Measurements from ENCODE around the gene ARHGAP22.

Gene ARHGAP22

DNA sequence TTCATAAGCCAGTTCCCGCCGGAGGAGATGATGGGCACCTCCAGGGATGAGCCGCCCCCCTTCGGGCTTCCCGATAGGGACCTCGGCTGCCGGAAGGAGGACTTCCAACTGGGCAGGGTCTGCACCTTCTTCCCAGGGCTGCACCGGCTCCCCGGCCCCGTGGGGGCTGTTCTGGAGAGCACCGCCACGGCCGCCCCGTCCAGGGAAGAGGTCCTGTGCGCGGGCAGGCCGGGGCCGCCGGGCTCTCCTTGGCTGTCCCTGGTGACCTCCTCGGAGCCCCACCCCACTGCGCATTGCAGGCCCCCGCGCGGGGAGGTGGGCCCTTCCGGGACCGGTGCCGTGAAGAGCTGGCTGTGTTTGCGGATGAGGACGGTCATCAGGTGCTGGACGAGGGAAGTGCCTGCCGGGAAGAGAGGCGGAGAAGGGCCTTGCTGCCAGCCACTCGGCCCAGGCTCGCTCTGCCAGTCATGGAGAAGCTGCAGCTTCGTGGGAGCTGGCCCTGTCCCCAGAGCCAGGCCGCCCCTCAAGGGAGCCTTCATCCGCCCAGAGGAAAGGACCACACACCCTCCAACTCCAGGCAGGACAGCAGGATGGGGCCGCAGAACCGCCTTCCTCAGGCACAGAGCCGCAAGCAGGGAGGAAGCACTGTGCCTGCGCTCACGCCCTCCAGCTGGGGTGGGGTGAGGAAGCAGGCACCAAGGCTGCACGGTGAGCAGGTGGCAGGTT is 154.0 kb downstream of the ARHGAP22 start:
- H3K4me1 Mint-ChIP-seq, result no peaks in the 10 kb centered on the region
- no peak for ATAC-seq (replicated peaks)
- DNase-seq, result no peak
- no peak overlapping the region for H3K27ac Mint-ChIP-seq
- peaks cover 16 to 35% of the 10 kb centered on the region in 2 donors for H3K36me3 Mint-ChIP-seq
- H3K4me3 Mint-ChIP-seq, result no peak overlapping the region
- H3K27me3 Mint-ChIP-seq, result peaks cover 0 to 10% of the 10 kb centered on the region in 2 donors
- no peaks in the 10 kb centered on the region for H3K9me3 Mint-ChIP-seq

DNA sequence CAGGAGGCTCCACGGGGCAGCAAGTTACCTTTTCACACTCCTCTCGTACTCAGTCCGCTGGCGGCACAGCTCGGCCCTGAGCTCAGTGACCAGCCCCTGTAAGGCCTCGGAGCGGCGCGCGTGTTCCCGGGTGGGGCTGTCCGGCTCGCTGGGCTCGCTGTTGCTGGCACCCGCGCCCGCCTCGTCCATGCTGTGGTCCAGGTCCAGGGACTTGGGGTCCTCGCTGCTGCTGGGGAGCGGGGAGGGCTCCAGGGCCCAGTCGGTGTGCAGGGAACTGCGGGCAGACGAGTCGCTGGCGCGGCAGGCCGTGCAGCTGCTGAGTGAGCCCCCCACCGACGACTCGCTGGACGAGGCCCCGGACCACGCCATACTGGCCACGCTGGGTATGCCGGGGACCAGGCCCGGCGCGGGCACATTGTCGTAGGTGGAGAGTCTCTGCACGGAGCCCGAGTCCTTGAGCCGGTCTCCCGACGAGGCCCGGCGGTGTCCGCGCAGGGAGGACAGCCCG is 154.6 kb downstream of the ARHGAP22 start:
- H3K36me3 Mint-ChIP-seq, result peaks cover 16 to 35% of the 10 kb centered on the region in 2 donors
- H3K4me1 Mint-ChIP-seq, result no peaks in the 10 kb centered on the region
- H3K27me3 Mint-ChIP-seq, result peaks cover 0 to 10% of the 10 kb centered on the region in 2 donors
- ATAC-seq (replicated peaks), result no peak
- no peak overlapping the region for H3K27ac Mint-ChIP-seq
- DNase-seq, result no peak
- no peaks in the 10 kb centered on the region for H3K9me3 Mint-ChIP-seq
- H3K4me3 Mint-ChIP-seq, result no peak overlapping the region

DNA sequence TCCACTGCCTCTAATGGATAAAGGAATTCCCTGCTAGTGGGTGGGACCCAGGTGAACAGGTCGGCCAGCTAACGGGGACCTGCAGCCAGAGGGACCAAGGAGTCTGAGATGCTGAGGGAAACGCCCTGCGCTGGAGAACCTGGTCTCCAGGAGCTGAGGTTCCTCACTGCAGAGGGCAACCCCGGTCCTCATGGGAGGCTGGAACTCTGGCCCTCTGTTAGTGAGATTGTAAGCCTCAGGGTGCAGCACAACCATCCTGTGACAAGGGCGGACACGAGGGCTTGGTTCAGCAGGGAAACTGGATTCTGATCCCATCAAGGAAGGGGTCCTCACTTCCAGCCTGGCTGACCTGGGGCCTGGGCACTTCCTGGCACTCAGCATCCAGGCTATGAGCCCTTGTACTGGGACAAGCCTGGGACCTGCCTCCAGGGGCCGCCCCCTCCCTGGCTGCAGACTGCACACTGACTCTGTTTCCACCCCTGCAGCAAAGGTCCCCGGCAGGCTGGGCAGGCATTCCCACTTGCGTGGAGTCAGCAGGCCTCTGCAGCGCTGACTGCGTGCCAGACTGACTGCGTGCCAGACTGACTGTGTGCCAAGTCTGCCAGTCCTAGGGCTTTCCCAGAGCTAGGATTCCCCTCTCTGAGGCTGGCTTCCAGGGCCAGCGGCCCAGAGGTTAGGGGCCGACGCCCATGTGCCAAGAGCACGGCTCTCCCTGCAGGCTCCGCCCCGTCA is 155.2 kb downstream of the ARHGAP22 start:
- Mint-ChIP-seq H3K27me3 (peaks cover 0 to 10% of the 10 kb centered on the region in 2 donors), H3K27ac (no peak overlapping the region), H3K36me3 (peaks cover 16 to 35% of the 10 kb centered on the region in 2 donors), H3K4me3 (no peak overlapping the region), H3K9me3 (no peaks in the 10 kb centered on the region), H3K4me1 (no peaks in the 10 kb centered on the region)
- DNase-seq (no peak), ATAC-seq (replicated peaks) (no peak)

DNA sequence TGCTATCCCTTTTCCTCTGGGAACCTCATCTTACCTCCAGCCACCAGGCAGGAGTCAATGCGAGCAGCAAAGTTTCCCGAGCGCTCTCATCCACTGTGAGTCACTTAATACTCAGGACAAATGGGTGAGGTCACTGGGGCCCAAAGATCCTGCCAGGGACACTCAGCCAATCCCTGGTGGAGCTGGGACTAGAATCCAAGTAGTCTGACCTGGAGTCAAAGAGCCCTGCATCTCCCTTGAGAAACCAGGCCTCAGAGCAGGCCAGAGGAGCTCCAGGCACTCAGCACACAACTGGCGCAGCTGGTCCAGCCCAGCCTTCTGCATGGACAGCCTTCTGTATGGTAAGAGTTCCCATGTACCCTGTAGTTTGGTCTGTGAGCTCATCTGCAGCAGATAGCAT is 156.1 kb downstream of the ARHGAP22 start:
- H3K36me3 Mint-ChIP-seq, result peaks cover 16 to 33% of the 10 kb centered on the region in 2 donors
- DNase-seq, result no peak
- ATAC-seq (replicated peaks), result no peak
- H3K27me3 Mint-ChIP-seq, result peaks cover 0 to 10% of the 10 kb centered on the region in 2 donors
- H3K9me3 Mint-ChIP-seq, result no peaks in the 10 kb centered on the region
- H3K4me3 Mint-ChIP-seq, result no peak overlapping the region
- H3K4me1 Mint-ChIP-seq, result no peaks in the 10 kb centered on the region
- H3K27ac Mint-ChIP-seq, result no peak overlapping the region

DNA sequence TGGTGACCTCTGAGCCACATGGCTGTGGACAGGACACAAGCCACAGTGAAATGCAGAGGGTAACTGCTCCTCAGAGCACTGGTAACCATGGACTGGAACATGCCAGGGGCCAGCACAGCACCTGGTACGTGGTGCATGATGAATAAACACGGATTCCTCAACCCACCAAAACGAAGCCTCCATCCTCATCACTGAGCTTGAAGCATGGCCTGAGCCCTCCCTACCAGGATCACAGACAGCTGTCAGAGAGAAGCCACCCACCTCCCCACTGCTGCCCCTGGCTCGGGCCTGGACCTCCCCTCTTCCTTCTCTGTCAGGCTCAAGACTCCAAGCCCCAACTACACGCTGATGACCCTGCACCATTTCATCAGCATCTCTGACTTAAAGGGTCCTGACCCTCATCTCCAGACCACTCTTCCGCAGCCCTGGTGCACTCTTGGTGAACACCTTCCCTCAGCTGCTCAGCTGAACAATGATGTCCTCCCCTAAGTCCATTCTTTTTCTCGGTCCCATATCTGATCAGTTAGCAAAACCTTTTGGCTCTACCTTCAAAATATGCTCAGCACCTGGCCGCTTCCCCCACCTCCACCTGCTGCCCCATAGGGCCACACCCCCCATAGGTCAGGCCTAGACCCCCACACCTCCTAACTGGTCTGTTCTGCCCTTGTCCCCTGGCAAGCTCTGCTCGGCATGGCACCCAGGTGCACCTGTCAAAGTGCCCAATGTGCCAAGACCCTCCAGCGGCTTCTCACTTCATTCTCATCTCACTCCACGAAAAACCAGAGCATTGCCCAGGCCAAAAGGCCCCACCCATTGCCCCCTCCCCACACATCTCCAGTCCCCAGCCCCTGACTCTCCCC is 157.3 kb downstream of the ARHGAP22 start:
- peaks cover 16 to 26% of the 10 kb centered on the region in 2 donors for H3K36me3 Mint-ChIP-seq
- H3K4me3 Mint-ChIP-seq, result no peak overlapping the region
- DNase-seq, result no peak
- peaks cover 0 to 10% of the 10 kb centered on the region in 2 donors for H3K27me3 Mint-ChIP-seq
- no peak for ATAC-seq (replicated peaks)
- H3K9me3 Mint-ChIP-seq, result no peaks in the 10 kb centered on the region
- H3K27ac Mint-ChIP-seq, result peak overlapping the region; percentile 22
- H3K4me1 Mint-ChIP-seq, result no peaks in the 10 kb centered on the region

DNA sequence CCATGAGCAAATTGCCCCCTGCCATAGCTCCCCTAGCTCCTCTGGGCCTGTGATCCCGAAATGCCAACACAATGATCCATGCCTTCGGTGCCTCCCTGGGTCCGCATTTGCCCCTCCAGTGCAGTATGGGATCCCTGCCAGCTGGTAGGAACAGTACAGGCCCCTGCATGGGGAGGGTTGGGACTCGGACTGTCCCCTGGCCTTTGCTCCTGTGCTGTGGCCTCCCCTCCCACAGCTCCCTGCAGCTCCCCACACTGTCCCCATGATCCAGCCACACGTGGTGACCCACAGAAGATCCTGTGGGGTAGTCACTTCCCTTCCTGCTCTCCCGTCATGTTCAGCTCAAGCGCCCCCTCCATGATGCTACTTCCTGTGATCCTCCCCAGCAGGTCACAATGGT is 158.1 kb downstream of the ARHGAP22 start:
- no peak overlapping the region for H3K27ac Mint-ChIP-seq
- H3K4me3 Mint-ChIP-seq, result no peak overlapping the region
- peaks cover 13 to 24% of the 10 kb centered on the region in 2 donors for H3K36me3 Mint-ChIP-seq
- H3K9me3 Mint-ChIP-seq, result no peaks in the 10 kb centered on the region
- peaks cover 0 to 10% of the 10 kb centered on the region in 2 donors for H3K27me3 Mint-ChIP-seq
- H3K4me1 Mint-ChIP-seq, result no peaks in the 10 kb centered on the region
- ATAC-seq (replicated peaks) (no peak), DNase-seq (no peak)

DNA sequence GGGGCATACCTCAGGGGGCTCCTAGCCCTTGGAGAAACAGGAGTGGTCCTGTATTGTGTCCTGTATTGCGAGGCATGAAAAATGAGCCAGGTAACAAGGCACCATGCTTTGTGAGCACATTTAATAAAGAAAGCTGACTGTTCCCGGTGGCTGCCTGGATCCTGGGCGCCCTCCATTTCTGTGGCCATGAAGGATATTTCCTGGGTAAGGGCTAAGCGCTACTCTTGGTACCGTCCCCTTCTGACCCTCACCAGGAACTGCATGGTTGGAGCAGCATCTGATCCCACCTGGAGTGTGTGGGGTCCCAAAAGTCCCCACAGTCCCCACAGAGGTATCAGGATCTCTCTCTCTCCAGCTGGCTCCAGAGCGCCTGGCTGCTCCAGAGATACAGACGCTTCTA is 158.9 kb downstream of the ARHGAP22 start:
- Mint-ChIP-seq H3K27ac (no peak overlapping the region), H3K36me3 (peaks cover 11 to 22% of the 10 kb centered on the region in 2 donors), H3K4me3 (no peak overlapping the region), H3K9me3 (no peaks in the 10 kb centered on the region), H3K4me1 (no peaks in the 10 kb centered on the region), H3K27me3 (peaks cover 0 to 10% of the 10 kb centered on the region in 2 donors)
- no peak for DNase-seq
- ATAC-seq (replicated peaks), result no peak

DNA sequence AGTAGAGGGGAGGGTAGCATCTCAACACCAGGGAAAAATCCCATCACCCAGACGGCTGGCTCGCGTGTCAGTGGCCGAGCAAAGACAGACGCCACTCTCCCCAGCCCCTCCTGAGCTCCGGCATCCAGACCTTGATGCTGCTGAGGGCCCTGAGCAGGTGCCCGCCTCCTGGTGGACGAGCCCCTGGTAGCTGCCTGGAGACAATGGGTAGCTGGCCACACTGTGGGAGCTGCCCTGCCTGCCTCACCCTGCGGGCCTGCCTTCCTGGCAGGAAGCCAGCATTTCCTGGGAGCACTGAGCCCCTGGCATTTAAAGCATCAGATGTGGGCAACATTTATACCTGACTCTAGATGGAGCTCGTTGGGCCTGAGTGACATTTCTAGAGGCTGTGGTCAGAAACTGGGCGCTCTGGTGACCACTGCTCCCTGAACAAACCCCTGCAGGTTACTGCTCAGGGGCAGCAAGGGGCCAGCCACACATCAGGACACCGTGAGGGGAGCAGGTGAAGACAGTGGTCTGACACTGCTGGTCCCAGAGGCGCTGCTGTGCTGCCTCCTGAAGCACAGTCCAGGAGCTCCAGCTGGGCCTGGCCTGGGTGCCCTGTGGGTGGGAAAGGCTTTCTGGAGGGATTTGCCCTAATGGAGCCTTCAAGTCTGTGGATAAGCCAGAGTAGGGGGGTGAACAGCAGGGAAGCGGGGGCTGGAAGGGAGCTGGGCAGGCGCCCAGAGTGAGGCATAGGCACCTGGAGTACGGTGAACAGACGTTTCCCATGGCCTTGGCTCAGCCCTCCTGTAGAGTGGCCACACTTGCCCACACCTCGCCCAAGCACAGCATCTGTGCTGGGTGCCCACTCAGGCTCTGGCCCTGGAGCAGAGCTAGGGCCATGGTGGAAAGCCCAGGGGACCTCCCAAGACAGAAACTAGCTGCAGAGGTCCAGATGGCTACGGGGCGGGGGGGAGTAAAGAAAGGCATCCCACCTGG is 159.7 kb downstream of the ARHGAP22 start:
- Mint-ChIP-seq H3K4me3 (no peak overlapping the region), H3K27ac (no peak overlapping the region), H3K27me3 (peaks cover 0 to 10% of the 10 kb centered on the region in 2 donors), H3K36me3 (peaks cover 11 to 22% of the 10 kb centered on the region in 2 donors), H3K9me3 (no peaks in the 10 kb centered on the region), H3K4me1 (no peaks in the 10 kb centered on the region)
- no peak for ATAC-seq (replicated peaks)
- DNase-seq, result no peak

DNA sequence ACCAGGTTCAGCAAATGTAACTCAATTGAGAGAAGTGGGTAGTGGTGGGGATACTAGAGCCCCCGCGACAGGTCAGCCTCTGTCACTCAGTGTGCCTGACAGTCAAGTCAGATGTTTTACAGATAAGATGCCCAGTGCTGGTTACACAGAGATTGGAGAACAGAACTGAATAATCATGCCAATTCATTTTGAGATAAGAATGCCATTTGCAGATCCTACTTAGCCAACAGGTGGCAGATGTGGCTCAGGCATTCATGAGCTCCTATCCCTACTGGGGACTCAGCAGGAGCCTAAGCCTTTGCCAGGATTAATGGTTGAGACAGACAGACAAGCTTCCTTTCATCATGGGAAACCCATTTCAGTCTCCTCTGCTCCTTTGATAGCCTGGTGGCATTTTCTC is 160.6 kb downstream of the ARHGAP22 start:
- no peak overlapping the region for H3K4me3 Mint-ChIP-seq
- no peaks in the 10 kb centered on the region for H3K9me3 Mint-ChIP-seq
- no peaks in the 10 kb centered on the region for H3K4me1 Mint-ChIP-seq
- peak in 1 of 2 donors; percentile 22 for ATAC-seq (replicated peaks)
- no peak for DNase-seq
- H3K36me3 Mint-ChIP-seq, result peaks cover 11 to 22% of the 10 kb centered on the region in 2 donors
- H3K27me3 Mint-ChIP-seq, result peaks cover 0 to 10% of the 10 kb centered on the region in 2 donors
- H3K27ac Mint-ChIP-seq, result no peak overlapping the region

DNA sequence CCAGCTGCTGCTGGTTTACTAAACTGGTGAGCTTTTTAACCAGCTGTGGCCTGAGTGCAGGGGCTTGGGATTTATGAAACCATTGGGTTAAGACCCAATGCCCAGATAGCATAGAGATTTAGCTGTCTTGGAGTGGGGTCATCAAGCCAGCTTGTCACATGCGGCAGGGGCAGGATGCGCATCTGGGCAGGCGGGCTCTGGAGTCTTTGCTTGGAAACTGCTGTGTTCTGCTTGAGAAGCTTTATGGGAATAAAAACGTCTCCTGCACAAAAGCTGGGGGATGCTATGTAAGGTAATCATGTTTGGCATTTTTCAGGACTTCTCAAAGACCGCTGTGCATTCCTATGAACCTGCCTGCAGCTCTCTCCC is 162.1 kb downstream of the ARHGAP22 start:
- Mint-ChIP-seq H3K36me3 (peaks cover 14 to 18% of the 10 kb centered on the region in 2 donors), H3K4me3 (no peak overlapping the region), H3K4me1 (no peaks in the 10 kb centered on the region), H3K9me3 (no peaks in the 10 kb centered on the region), H3K27ac (no peak overlapping the region), H3K27me3 (no peaks in the 10 kb centered on the region)
- DNase-seq (no peak), ATAC-seq (replicated peaks) (no peak)

DNA sequence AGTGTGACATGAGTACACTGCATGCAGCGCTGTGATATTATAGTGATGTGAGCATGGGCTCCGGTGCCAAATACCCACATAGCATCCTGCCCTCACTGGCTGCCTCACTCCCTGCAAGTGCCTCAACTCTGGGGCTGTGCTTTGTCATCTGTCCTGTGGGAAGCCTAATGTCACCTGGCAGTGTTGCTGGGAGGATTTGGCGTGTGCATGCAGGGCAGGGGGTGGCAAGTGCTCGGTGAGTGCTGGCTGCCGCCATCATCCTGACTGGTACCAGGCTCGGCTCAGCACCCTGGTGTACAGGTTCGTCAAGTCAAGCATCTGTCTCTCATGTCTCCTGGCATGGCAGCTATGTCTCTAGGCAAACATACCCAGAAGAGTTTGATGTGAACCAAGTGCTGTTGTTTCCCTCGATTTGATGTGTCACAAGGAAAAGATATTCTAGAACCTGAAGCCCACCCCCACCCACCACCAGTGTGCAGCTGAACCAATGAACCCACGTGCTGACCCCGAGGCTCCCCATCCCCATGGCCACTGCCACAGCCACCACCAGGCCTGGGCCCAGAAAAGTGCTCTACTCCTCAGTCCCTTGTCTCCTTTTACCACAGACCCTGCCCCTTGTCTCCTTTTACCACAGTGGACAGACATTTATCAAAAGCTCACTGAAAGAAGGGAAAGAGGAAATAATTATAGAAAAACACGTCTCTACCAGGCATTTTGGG is 162.6 kb downstream of the ARHGAP22 start:
- no peaks in the 10 kb centered on the region for H3K4me1 Mint-ChIP-seq
- no peak overlapping the region for H3K27ac Mint-ChIP-seq
- no peak for DNase-seq
- H3K27me3 Mint-ChIP-seq, result no peaks in the 10 kb centered on the region
- ATAC-seq (replicated peaks), result no peak
- no peak overlapping the region for H3K4me3 Mint-ChIP-seq
- no peaks in the 10 kb centered on the region for H3K9me3 Mint-ChIP-seq
- peaks cover 10 to 19% of the 10 kb centered on the region in 2 donors for H3K36me3 Mint-ChIP-seq

DNA sequence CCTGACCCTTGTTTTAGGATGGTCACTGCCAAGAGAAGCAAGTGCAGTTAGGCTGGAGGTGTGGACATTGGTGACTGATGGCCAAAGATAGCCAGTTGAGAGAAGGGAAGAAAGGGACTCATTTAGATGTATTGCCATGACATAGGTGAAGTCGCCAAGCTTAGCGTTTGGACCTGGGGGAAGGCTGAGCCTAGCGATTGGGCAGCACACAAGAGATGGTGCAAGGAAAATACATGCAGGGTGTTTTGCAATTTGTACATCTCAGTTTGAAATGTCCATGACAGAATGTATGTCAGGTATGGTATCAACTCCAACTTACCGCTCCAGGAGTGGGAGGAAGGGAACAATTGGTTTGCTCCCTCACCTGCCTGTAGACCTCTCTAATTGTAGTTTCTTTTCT is 164.1 kb downstream of the ARHGAP22 start:
- Mint-ChIP-seq H3K4me3 (no peak overlapping the region), H3K27me3 (no peaks in the 10 kb centered on the region), H3K27ac (no peak overlapping the region), H3K9me3 (no peaks in the 10 kb centered on the region), H3K4me1 (no peaks in the 10 kb centered on the region), H3K36me3 (peaks cover 6 to 8% of the 10 kb centered on the region in 2 donors)
- ATAC-seq (replicated peaks) (no peak), DNase-seq (no peak)

DNA sequence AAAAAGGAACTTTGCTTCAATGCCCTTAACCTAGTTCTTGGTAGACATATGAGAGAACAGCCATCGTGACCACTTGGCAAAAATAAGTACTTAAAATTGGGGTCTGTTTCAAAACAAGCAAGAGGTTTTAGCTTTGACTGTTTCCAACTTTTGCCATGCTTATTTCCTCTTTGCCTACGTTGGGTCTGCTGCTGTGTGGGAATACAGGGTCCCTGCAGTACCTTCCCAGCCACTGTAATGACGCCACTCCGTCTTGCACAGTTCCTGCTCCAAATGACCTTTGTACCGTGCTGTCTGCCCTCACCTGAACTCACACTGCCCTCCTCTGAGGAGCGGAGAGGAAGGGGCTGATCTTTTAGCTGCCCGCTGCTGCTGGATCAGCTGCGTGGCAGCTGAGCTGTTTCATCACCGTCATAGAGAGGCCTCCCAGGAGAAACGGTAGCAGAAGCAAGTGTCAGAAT is 165.3 kb downstream of the ARHGAP22 start:
- no peak overlapping the region for H3K4me3 Mint-ChIP-seq
- peaks cover 7 to 9% of the 10 kb centered on the region in 2 donors for H3K36me3 Mint-ChIP-seq
- ATAC-seq (replicated peaks) (no peak), DNase-seq (no peak)
- H3K27me3 Mint-ChIP-seq, result no peaks in the 10 kb centered on the region
- H3K9me3 Mint-ChIP-seq, result no peaks in the 10 kb centered on the region
- no peak overlapping the region for H3K27ac Mint-ChIP-seq
- no peaks in the 10 kb centered on the region for H3K4me1 Mint-ChIP-seq

Measured in stimulated activated naive B cell treated with anti-CD40 and anti-IgM and Interleukin-4, amounts not matched to agents 10 μg/mL and 1 μg/mL and 100 μg/mL, for 72 hours (primary cell).